Heart left ventricle (tissue), 13 donors: ENCODE data around the gene ASCC3.

Source experiments
- CTCF ChIP-seq, 12 donors: fragments of 200-600 bp; sonication (generic) in 4 of 12; IDR thresholded peaks; one replicate each; pipeline versions ENCODE4 v1.5.0 to v1.8.0; 2018 to 2022; ENCODE audit warnings: antibody characterized with exemption in 12 of 12, mild to moderate bottlenecking in 5 of 12
- POLR2A ChIP-seq, 2 donors: fragments of 450-650 bp; IDR thresholded peaks; one replicate each; pipeline ENCODE4 v1.6.1; 2017; ENCODE audit warnings: antibody characterized with exemption in 2 of 2, mild to moderate bottlenecking in 2 of 2, moderate library complexity in 2 of 2
- donor health status: ischemic (EF 13 %, LVEDD 7.1; RV severe dilation, severe dysfunction).
- donor health status: DM: no; HTN: yes; CAD: no.
- donor health status: DM: no; HTN: no; CAD: no.
- donor health status: ischemic (EF 25% LVEDD 6.9; RV normal size, moderate dysfunction).
- donor health status: ischemic (EF 25% LVEDD 5.7; RV mildly dilated, moderate dysfunction).
- donor health status: ischemic (EF 35%, LVEDD 5.7; RV mildly dilated, moderate dysfunction).
- donor health status: nonischemic (EF 11% LVEDD 7.7; RV severe dilation, severe dysfunction).
- donor health status: DM: yes; HTN: yes; CAD: no.
- donor health status: PGD.
- donor health status: ischemic (EF 29% LVEDD 5.4; RV normal size, mild dysfunction).
- donor health status: nonischemic (EF 23%, LVEDD 6.1; RV moderate dilation, normal function).

- TF ChIP-seq CTCF (IDR thresholded peaks at IDR 0.05) (no peak), POLR2A (IDR thresholded peaks at IDR 0.05) (no peak)
Measured at GRCh38 chr6:100464162-100464851, 416.8 kb downstream of the ASCC3 start.
